ENCODE data around the gene ZNF512B.
"Not testable (repeated sequence)": the region's sequence is repeated elsewhere in the genome, so short reads cannot be mapped to it uniquely, and the experiment has no call there.

ZNF512B gene

DNA sequence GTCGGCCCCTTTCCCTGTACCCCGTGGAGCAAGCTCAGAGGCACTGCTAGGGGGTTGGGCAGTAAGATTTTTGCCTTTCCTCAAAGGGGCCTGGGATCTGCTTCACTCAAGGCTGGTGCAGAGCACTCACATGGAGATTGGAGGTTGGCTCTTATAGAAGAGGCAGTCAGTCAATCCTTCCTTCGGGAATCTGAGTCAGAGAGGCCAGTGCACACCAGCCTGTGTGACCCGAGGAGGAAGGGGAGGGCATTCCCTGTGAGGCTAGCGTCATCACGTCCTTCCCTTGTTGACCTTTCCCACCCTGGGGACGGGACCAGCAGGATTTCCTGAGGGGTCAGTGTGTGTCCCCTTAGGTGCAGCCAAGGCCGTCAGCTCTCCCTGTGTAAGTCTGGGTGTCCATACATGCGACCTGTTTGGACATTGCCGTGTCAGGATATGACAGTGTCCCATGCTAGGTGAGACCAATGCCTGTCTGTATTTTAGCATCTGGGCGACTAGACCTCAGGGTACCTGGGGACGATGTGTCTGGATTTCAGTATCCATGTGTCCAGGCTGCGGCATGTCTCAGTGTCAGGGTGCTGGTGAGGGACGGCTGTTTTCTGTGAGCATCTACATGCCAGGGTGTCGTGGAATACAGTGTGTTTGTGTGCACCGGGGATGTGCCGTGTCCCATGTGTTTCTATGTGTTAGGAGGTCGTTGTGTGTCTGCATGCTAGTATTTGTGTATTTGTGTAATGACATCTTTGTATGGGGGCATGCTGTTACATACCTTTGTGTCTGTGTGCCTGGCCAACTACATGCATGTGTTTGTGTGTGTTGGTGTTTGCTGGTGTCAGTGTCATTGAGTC, 2.8 kb upstream of the ZNF512B start:
- peaks cover 8% of the 10 kb centered on the region for H3K79me2 ChIP-seq (ENCODE audit: low read length)
- H3K4me1 ChIP-seq (ENCODE audit: low read length), result peaks cover 9% of the 10 kb centered on the region
- H3K9me3 ChIP-seq (replicated peaks; ENCODE audit: insufficient read depth, low read length), result no peaks in the 10 kb centered on the region
- no peak overlapping the region for H3K4me3 ChIP-seq (ENCODE audit: low read length)
- H3F3A ChIP-seq (ENCODE audit: insufficient read depth, low read length), result no peaks in the 10 kb centered on the region; the same call in 1 of the 2 replicates
- no peak overlapping the region for H3K4me2 ChIP-seq (ENCODE audit: low read depth, low read length)
- no peak overlapping the region for H2AFZ ChIP-seq (ENCODE audit: low read length)
- no peak for DNase-seq
- H3K27ac ChIP-seq (ENCODE audit: low read length), result no peak overlapping the region
- TF ChIP-seq, protein P1, sequence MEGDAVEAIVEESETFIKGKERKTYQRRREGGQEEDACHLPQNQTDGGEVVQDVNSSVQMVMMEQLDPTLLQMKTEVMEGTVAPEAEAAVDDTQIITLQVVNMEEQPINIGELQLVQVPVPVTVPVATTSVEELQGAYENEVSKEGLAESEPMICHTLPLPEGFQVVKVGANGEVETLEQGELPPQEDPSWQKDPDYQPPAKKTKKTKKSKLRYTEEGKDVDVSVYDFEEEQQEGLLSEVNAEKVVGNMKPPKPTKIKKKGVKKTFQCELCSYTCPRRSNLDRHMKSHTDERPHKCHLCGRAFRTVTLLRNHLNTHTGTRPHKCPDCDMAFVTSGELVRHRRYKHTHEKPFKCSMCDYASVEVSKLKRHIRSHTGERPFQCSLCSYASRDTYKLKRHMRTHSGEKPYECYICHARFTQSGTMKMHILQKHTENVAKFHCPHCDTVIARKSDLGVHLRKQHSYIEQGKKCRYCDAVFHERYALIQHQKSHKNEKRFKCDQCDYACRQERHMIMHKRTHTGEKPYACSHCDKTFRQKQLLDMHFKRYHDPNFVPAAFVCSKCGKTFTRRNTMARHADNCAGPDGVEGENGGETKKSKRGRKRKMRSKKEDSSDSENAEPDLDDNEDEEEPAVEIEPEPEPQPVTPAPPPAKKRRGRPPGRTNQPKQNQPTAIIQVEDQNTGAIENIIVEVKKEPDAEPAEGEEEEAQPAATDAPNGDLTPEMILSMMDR (IDR thresholded peaks at IDR 0.05; ENCODE audit: low read length), result no peak
- no peak for TF ChIP-seq EZH2 (optimal IDR thresholded peaks at IDR 0.05; ENCODE audit: low read depth, low read length)
- no peak for TF ChIP-seq EZH2phosphoT487 (IDR thresholded peaks at IDR 0.05; ENCODE audit: low read length)
- H4K20me1 ChIP-seq (ENCODE audit: insufficient read depth, low read length), result no peaks in the 10 kb centered on the region
- H3K9me2 ChIP-seq (replicated peaks; ENCODE audit: insufficient read depth, low read length), result no peaks in the 10 kb centered on the region
- peaks cover 5% of the 10 kb centered on the region; the same call in 1 of the 2 replicates for H3K27me3 ChIP-seq (replicated peaks; ENCODE audit: insufficient read depth, low read length)
- no peaks in the 10 kb centered on the region for H3K36me3 ChIP-seq (replicated peaks; ENCODE audit: insufficient read depth, low read length)
- H3K9ac ChIP-seq (ENCODE audit: low read length), result no peak overlapping the region

DNA sequence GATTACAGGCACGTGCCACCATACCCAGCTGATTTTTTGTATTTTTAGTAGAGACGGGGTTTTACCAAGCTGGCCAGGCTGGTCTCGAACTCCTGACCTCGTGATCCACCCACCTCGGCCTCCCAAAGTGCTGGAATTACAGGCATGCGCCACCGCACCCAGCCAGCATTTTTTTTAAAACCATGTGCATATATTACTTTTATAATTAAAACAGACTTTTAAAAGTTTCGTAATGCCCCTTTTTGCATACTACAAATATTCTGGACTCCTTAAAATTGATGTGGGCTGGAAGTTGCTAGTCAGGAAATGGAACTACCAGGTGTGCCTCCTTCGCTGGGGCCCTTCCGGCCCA, 2.2 kb upstream of the ZNF512B start:
- DNase-seq; H3K4me1 ChIP-seq (ENCODE audit: low read length); H3K4me3 ChIP-seq (ENCODE audit: low read length); H3K79me2 ChIP-seq (ENCODE audit: low read length); H3K27me3 ChIP-seq (replicated peaks; ENCODE audit: insufficient read depth, low read length); H3K36me3 ChIP-seq (replicated peaks; ENCODE audit: insufficient read depth, low read length); H3F3A ChIP-seq (ENCODE audit: insufficient read depth, low read length); H2AFZ ChIP-seq (ENCODE audit: low read length); H3K4me2 ChIP-seq (ENCODE audit: low read depth, low read length); H3K9ac ChIP-seq (ENCODE audit: low read length); H4K20me1 ChIP-seq (ENCODE audit: insufficient read depth, low read length); H3K9me3 ChIP-seq (replicated peaks; ENCODE audit: insufficient read depth, low read length); H3K9me2 ChIP-seq (replicated peaks; ENCODE audit: insufficient read depth, low read length); H3K27ac ChIP-seq (ENCODE audit: low read length): not testable (repeated sequence)

DNA sequence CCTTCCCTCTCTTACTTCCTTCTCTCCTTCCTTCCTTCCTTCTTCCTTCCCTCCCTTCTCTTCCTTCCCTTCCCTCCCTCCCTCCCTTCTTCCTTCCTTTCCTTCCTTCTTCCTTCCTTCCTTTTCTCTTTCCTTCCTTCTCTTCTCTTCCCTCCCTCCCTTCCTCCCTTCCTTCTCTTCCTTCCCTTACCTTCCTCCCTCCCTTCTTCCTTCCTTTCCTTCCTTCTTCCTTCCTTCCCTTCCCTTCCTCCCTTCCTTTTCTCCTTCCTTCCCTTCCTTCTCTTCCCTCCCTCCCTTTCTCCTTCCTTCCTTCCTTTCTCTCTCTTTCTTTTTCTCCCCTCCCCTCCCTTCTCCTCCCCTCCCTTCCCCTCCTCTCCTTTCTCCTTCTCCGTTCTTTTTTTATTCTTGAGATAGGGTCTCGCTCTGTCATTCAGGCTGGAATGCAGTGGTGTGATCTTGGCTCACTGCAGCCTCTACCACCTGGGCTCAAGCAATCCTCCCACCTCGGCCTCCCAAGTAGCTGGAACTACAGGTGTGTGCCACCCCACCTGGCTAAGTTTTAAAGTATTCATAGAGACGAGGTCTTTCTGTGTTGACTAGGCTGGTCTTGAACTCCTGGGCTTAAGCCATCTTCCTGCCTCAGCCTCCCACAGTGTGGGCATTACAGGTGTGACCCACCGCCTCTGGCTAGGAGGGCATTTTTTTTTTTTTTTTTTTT, 1.1 kb upstream of the ZNF512B start:
- Histone ChIP-seq H3K27me3 (replicated peaks; ENCODE audit: insufficient read depth, low read length) (peaks cover 5% of the 10 kb centered on the region; the same call in 1 of the 2 replicates), H4K20me1 (ENCODE audit: insufficient read depth, low read length) (no peaks in the 10 kb centered on the region), H3K36me3 (replicated peaks; ENCODE audit: insufficient read depth, low read length) (no peaks in the 10 kb centered on the region), H3K9ac (ENCODE audit: low read length) (no peak overlapping the region), H2AFZ (ENCODE audit: low read length) (no peak overlapping the region), H3K9me3 (replicated peaks; ENCODE audit: insufficient read depth, low read length) (no peaks in the 10 kb centered on the region), H3K27ac (ENCODE audit: low read length) (no peak overlapping the region), H3K4me2 (ENCODE audit: low read depth, low read length) (no peak overlapping the region), H3F3A (ENCODE audit: insufficient read depth, low read length) (no peaks in the 10 kb centered on the region; the same call in 1 of the 2 replicates), H3K4me3 (ENCODE audit: low read length) (no peak overlapping the region), H3K4me1 (ENCODE audit: low read length) (peaks cover 9% of the 10 kb centered on the region), H3K9me2 (replicated peaks; ENCODE audit: insufficient read depth, low read length) (no peaks in the 10 kb centered on the region), H3K79me2 (ENCODE audit: low read length) (peaks cover 8% of the 10 kb centered on the region)
- no peak for DNase-seq
- no peak for TF ChIP-seq EZH2 (optimal IDR thresholded peaks at IDR 0.05; ENCODE audit: low read depth, low read length)
- TF ChIP-seq, protein P1 (IDR thresholded peaks at IDR 0.05; ENCODE audit: low read length), result no peak
- no peak for TF ChIP-seq EZH2phosphoT487 (IDR thresholded peaks at IDR 0.05; ENCODE audit: low read length)

All from MM.1S (cell line).